HT-29 (cell line): ENCODE measurements around the gene ZNF324B. TPM values are rescaled to one million over a fixed set of nuclear protein-coding genes. Genes with fewer than 3 reads are reported as not detected.
A peak's percentile ranks its signal among the peaks of the same experiment; 100 is the strongest.
"Not testable (repeated sequence)": the region's sequence is repeated elsewhere in the genome, so short reads cannot be mapped to it uniquely, and the experiment has no call there.

Experiments used
- DNase-seq: peaks from one replicate; pipeline ENCODE4 v3.0.0-alpha.2; 2015; ENCODE audit warnings: low spot score
- total RNA-seq: library from RNA; depleted of rRNA; stranded (reverse); fragments of >200 nt; shearing (Covaris generic); gene quantifications from 2 replicates; pipeline ENCODE4 v1.2.3, GENCODE V29; 2014

The ZNF324B gene
- total RNA-seq, 1 experiment from 2014 or later: 10.4 TPM

DNA sequence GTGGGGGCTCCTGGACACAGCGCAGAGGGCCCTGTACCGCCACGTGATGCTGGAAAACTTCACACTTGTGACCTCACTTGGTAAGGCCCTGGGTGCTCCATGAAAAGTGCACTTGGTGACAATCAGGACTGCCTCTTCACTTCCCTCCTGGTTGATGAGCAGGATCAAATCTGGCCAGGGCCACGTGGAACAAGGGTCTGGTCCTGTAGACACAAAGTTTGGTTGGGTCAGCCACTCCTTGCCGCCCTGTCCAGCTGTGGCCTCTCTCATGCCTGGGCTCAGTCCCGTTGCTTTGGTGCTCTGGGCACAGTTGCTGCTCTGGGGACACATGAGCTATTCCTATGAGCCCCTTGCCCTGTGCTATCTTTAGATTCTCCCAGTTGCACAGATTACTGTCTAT lies 2.3 kb downstream of the ZNF324B start:
- no peak for DNase-seq

DNA sequence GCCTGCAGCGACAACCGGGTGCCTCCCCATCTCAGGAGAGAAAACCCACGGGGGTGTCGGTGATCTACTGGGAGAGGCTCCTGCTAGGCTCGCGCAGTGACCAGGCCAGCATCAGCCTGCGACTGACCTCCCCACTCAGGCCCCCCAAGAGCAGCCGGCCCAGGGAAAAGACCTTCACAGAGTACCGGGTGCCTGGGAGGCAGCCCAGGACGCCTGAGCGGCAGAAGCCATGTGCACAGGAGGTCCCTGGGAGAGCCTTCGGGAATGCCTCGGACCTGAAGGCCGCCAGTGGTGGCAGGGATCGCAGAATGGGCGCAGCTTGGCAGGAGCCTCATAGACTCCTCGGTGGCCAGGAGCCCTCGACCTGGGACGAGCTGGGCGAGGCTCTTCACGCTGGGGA lies 3.9 kb downstream of the ZNF324B start:
- no peak for DNase-seq

DNA sequence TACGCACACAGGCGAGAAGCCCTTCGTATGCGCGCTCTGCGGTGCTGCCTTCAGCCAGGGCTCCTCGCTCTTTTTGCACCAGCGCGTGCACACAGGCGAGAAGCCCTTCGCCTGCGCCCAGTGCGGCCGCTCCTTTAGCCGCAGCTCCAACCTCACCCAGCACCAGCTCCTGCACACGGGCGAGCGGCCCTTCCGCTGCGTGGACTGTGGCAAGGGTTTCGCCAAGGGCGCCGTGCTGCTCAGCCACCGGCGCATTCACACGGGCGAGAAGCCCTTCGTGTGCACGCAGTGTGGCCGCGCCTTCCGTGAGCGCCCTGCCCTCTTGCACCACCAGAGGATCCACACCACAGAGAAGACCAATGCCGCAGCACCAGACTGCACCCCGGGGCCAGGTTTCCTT lies 4.7 kb downstream of the ZNF324B start:
- no peak for DNase-seq

DNA sequence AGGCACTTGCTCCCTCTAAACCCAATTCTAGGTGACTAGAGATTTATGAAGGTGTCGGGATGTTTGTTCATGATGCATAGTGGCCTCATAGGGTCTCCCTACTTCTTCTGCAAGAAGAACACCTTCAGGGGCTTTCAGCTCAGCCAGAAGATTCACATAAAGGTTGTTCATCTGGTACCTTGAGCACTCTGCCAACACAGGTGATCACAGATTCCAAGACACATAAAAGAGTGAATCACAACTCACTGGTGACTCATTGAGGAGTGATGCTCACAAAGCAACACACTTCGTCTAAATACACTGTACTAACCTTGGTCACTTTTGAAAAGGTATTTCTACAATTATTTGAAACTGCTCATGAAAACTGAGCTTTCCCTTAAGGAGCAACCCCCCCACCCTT lies 8.6 kb downstream of the ZNF324B start:
- no peak for DNase-seq

DNA sequence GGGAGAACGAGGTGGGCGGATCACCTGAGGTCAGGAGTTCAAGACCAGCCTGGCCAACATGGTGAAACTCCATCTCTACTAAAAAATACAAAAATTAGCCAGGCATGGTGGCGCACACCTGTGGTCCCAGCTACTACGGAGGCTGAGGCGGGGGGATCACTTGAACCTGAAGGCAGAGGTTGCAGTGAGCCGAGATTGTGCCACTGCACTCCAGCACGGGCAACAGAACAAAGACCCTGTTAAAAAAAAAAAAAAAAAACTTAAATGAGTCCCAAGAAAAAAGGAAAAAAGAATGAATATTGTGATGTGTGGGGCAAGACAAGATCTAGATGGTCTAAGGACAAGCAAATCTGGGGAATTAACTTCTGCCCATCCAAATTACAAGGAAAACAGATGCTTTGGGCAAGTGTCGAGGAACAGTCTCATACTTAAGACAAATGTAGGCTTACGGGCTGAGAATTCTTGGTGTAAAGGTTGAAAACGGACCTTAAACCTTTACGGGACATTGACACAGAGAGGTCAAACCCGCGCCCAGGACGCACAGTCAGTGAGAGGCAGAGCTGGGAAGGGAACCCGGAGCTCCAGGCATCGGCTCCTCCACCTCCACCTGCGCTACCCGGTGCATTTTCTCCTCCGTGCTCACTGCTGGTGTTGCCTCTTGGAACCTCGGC lies 14.8 kb downstream of the ZNF324B start:
- DNase-seq: no peak

DNA sequence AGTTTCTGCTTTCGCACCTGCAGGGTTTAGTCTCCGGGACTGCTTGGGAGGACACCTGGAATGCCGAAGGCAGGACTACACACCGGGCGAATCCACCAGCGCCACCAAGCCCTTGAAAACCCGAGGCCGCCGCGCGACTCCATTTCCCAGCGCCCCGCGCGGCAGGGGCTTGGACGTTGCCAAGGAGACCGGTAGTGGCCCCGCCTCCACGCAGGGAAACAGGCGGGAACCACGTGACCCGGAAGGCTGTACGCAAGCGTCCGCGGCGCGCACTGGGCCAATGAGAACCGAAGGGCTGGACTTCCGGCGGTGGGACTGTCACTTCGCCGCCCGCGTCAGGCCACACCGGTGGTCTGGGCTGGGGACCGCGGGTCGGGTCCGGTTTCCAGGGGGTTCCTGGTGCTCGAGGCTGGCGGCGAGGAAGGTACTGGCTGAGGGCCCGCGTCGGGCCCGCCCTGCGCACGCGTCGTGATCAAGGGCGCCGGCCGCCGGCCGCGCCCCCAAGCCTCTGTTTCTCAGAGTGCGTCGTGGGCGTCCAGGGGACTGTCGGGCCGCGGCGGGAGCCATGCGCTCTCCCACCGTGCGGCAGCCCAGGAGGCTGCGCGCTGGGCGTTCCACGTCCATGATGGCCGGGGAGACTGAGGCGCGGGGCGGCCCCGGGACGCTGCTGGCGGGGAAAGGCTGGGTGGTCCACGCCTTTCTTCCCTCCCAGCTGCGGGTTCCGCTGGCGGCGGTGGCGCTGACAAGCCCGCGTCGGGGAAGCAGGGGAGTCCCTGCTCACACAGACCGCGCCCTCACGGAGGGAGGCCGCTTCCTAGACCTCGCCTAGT lies 15.6 kb downstream of the ZNF324B start, which contains the start of gene ZNF324:
Gene ZNF324, plus strand, starts transcription at position 321 of the 830 bp plus-strand sequence. CDS start 2,106 bp downstream, outside the sequence.
- peak; percentile 100 for DNase-seq

DNA sequence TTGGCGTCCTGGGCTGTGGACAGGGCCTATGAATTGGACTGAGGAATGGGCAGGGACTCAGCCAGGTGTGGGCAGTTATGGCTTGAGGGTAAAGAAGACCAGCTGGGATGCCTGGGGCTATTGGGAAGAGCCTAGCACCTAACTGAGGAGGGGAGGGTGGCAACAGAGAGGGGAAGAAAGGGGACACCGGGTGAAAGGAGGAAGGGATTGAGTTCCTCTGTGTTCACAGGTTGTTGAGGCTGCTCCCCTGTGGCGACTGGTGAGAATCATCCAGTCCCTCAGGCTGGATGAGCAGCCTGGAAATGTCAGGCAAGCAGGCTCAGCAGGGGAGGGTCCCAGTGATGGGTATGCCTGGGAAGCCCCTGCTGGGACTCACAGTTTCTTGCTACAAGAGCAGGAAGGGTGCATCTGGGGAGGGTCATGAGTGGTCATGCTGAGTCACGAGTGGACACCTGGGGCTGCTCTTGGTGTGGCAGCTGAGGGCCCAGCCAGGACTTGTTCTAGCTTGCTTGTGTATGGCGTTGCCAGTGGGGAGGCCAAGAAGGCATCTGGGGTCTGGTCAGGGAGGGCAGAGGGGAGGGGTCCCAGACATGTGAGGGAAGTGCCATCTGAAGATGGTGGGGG lies 16.9 kb downstream of the ZNF324B start:
- DNase-seq: peak; percentile 23

DNA sequence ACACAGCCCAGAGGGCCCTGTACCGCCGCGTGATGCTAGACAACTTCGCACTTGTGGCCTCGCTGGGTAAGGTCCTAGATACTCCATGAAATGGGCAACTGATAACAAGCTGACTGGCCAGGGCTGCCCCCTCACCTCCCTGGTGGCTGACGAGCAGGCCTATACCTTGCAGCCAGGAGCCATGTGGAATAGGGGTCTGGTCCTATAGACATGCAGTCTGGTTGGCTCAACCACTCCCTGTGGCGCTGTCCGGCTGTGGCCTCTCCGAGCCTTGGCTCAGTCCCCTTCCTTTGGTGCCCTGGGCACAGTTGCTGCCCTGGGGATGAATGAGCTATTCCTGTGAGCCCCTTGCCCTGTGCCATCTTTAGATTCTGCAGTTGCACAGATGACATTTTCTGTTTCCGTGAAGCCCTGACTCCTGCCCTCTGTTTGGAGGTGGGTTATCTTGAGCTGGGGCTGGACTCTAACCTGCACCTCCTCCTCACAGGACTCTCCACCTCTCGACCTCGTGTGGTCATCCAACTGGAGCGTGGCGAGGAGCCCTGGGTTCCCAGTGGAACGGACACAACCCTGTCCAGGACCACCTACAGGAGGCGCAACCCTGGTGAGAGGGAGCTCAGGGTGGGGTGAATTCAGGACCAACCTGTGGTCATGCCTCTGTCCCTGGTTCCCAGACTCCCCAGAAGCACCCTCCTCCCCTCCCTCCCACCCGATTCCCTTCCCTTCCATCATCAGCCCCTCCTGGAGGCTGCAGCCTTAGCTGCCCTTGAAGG lies 18.0 kb downstream of the ZNF324B start:
- no peak for DNase-seq

DNA sequence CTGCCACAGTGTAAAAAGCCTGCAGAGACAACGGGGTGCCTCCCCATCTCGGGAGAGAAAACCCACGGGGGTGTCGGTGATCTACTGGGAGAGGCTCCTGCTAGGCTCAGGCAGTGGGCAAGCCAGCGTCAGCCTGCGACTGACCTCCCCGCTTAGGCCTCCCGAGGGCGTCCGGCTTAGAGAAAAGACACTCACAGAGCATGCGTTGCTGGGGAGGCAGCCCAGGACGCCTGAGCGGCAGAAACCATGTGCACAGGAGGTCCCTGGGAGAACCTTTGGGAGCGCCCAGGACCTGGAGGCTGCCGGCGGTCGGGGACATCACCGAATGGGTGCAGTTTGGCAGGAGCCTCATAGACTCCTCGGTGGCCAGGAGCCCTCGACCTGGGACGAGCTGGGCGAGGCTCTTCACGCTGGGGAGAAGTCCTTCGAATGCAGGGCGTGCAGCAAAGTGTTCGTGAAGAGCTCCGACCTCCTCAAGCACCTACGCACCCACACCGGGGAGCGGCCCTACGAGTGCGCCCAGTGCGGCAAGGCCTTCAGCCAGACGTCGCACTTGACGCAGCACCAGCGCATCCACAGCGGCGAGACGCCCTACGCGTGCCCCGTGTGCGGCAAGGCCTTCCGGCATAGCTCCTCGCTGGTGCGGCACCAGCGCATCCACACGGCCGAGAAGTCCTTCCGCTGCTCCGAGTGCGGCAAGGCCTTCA lies 19.6 kb downstream of the ZNF324B start:
- DNase-seq: not testable (repeated sequence)

DNA sequence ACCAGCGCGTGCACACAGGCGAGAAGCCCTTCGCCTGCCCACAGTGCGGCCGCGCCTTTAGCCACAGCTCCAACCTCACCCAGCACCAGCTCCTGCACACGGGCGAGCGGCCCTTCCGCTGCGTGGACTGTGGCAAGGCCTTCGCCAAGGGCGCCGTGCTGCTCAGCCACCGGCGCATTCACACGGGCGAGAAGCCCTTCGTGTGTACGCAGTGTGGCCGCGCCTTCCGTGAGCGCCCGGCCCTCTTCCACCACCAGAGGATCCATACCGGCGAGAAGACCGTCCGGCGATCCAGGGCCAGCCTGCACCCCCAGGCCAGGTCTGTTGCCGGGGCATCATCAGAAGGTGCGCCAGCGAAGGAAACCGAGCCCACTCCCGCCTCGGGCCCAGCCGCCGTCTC lies 20.3 kb downstream of the ZNF324B start:
- no peak for DNase-seq

DNA sequence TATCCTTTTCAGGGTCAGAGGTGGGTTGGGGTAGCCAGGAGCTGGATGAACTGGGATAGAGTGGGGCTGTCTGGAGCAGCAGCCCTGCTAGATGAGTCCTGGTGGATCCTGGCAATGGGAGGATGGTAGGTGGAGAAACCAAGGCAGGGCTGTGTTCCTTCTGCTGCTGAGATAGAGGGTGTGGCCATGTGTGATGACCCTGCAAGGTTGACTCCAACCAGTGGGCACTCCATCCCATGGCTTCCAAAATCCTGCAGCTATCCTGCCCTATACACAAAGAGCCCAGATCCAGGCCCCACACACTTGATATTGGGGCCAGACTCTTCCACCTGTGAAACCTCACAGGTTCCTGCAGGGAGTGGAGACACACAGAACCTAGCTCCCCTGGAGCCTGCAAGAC lies 22.4 kb downstream of the ZNF324B start:
- DNase-seq: no peak

DNA sequence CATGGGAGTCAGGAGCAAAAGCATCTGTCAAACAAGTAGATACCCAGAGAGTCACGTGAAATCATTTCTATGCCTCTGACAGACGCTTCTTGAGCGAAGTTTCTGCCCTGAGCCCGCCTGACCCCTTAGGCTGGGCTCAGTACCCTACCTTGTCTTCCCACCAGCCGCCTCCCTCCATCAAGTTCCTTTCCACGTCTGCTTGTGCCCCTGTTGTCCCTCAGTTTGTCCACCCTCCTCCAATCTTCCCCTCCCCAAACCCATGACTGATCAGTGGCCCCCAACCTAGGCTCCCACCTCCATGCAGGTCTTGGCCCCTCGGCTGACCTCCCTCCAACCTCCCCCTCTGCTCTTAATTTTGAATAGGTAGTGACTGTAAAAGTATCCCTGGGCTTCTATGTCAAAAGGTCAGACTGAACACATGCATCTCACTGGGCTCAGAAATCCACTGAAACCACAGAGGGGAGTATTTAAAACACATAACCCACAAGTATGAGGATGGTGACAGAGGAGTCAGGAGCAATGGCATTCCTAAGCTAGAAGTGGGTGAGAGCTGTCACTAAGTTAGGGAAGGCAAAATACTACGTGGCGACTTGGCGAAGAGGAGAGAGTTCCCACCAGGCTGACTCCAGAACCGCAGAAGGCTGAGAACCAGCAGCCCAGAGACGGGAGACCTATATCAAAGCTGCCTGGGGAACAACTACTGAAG lies 23.0 kb downstream of the ZNF324B start:
- DNase-seq: no peak

DNA sequence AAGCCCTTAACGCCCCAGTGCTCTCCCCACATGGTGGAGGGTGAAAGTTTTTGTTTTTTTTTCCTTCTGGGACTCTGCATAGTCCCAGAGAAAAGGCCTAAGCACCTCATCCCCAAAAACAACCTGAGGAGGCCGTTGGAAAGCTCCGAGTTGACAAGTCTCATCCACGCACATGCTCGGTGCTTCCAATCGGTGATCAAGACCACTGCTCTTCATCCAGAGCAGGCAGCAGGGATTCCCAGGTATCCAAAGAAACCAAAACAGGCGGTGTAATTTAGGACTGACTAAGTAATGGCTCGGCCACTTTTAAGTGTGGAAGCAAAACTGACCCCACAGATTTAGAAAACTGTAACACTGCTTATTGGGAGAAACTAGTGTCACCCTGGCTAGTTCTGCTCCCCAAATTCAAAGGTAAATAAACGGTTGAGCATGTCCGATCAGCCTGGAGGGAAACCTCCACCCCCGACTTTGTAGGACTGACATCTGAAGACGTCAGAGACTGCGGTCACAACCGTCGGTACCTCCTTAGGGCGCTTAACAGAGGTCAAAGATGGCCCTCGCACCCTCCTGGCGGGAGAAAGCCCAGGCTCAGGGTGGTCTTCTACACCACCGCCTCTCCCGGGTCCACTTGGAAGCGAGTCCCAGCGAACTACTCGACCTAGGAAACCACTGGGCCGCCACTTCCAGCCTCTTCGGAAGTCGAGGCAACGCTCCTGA lies 23.7 kb downstream of the ZNF324B start:
- no peak for DNase-seq

DNA sequence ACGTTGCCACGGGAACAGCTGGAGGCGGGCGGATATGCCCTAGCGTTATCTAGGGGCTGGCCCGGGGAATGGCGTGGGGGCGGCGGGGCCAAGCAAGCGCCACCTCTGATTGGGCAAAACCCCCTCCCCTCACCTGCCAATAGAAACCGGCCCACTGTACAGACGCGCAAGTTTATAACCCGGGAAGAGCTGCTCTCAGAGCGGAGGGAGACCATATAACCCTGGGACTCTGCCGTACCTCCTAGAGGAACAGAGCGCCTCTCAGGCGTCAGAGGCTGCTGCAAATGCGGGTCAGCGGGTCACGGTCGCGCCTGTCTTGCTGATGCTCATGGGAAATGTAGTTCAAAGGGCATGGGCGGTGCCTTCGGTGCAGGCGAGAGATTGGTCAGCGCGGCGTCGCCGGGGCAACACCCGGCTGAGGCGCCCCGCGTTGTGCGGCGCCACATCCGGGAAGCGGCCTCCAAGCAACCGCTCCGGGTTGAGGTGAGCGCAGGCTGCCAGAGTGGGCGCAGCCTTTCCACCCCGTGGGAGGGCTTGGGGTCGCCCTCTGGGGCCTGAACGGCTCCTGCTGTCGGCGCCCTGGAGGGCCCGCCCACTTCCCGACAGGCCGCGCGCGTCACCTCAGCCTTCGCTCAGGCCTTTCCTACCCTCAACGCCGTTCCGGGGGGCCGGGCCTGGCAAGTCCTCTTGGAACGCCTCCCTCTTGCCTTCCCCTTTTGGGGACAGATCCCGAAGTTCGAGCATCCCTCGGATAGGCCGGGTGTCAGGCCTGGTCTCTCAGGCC lies 24.5 kb downstream of the ZNF324B start, which contains the start of gene ZNF446:
Gene ZNF446, plus strand, starts transcription at position 639 of the 784 bp plus-strand sequence. CDS start 867 bp downstream, outside the sequence.
- peak; percentile 99 for DNase-seq

DNA sequence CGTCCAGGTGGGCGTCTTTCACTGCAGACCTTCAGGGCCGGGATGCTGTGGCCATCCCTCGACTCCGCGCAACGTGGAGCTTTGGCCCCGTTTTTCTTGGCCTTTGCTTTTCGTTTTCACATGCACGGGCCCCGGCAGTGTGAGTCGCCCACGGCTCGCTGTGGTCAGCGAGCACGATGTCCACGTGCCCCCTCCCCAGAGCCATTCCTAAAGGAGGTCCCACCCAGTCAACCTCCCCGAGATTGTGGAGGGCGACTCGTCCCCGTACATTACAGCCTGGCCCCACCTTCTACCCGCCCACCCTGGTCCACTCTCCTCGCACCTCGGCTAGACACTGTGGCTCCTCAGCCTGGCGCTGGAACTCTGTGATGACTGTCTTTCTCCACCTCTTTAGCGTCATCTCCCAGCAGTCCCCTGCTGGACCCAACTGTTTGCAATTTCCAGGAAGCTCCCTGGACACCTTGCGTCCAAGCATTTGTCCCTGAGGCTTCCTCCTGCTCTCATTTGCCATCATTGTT lies 25.1 kb downstream of the ZNF324B start:
- DNase-seq: peak; percentile 42

DNA sequence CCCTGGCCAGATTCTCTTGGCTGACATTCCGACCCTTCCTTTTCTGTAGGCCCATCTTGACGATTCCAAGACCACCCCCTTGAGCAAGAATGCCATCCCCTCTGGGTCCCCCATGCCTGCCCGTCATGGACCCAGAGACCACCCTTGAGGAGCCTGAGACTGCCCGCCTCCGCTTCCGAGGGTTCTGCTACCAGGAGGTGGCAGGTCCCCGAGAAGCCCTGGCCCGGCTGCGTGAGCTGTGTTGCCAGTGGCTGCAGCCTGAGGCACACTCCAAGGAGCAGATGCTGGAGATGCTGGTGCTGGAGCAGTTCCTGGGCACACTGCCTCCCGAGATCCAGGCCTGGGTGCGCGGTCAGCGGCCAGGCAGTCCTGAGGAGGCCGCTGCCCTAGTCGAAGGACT lies 25.7 kb downstream of the ZNF324B start:
- no peak for DNase-seq

DNA sequence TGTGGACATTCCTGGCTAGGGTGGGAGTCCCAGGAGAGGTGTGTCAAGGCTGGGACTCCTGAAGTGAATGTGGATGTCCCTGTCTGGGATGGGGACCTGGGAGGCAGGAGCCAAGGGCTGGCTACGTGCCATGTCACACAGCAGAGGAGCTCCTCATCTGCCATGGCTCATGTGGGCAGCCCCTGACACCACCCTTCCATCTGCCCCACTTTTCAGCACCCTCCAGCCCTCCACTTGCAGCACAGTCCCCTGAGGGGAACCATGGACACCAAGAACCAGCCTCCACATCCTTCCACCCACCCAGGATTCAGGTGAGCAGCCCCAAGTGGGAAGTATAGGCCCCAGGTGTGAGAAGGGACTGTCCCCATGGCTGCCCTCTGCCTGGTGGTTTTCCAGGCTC lies 26.4 kb downstream of the ZNF324B start:
- no peak for DNase-seq

DNA sequence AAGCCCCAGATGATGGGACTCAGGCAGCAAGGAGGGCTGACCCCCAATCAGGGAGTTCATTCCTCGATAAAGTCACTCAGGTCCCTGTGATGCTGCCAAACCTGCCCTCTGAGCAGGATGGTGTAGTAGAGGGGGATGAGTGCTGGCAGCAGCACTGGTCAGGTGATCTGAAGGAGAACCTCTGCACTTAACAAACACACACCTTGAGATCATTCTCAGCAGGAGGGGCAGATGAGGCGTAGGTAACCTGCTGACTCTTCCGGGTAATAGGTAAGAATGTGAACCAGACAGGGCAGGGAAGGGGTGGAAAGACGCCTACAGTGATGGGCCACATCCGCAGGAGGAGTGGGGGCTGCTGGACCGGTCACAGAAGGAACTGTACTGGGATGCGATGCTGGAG lies 27.9 kb downstream of the ZNF324B start:
- peak; percentile 28 for DNase-seq
